ENCODE data around the gene WDHD1. TPM values are rescaled to one million over a fixed set of nuclear protein-coding genes. Genes with fewer than 3 reads are reported as not detected.

The WDHD1 gene
- total and polyA plus RNA-seq, 2 of the 8 experiments (the other 6 are each of a cell fraction or from before 2014, with no cell fraction given): 17.8 to 87.9 TPM

DNA sequence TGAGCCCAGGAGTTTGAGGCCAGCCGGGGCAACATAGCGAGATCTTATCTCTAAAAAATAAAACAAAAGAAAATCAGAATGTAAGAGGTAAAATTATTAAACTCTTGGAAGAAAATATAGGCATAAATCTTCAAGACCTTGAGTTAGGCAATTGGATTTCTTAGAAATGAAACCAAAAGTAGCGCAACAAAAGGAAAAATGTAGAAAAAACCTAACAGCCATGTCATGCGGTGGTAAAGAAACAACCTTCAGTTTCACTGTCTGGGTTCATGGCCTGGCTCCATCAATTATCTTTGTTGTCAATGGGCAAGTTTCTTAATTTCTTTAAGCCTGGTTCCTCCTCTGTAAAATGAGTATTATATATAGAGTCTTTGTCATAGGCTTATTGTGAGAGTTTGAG is 118.7 kb downstream of the WDHD1 start (continued):
- TF ChIP-seq, protein P1, sequence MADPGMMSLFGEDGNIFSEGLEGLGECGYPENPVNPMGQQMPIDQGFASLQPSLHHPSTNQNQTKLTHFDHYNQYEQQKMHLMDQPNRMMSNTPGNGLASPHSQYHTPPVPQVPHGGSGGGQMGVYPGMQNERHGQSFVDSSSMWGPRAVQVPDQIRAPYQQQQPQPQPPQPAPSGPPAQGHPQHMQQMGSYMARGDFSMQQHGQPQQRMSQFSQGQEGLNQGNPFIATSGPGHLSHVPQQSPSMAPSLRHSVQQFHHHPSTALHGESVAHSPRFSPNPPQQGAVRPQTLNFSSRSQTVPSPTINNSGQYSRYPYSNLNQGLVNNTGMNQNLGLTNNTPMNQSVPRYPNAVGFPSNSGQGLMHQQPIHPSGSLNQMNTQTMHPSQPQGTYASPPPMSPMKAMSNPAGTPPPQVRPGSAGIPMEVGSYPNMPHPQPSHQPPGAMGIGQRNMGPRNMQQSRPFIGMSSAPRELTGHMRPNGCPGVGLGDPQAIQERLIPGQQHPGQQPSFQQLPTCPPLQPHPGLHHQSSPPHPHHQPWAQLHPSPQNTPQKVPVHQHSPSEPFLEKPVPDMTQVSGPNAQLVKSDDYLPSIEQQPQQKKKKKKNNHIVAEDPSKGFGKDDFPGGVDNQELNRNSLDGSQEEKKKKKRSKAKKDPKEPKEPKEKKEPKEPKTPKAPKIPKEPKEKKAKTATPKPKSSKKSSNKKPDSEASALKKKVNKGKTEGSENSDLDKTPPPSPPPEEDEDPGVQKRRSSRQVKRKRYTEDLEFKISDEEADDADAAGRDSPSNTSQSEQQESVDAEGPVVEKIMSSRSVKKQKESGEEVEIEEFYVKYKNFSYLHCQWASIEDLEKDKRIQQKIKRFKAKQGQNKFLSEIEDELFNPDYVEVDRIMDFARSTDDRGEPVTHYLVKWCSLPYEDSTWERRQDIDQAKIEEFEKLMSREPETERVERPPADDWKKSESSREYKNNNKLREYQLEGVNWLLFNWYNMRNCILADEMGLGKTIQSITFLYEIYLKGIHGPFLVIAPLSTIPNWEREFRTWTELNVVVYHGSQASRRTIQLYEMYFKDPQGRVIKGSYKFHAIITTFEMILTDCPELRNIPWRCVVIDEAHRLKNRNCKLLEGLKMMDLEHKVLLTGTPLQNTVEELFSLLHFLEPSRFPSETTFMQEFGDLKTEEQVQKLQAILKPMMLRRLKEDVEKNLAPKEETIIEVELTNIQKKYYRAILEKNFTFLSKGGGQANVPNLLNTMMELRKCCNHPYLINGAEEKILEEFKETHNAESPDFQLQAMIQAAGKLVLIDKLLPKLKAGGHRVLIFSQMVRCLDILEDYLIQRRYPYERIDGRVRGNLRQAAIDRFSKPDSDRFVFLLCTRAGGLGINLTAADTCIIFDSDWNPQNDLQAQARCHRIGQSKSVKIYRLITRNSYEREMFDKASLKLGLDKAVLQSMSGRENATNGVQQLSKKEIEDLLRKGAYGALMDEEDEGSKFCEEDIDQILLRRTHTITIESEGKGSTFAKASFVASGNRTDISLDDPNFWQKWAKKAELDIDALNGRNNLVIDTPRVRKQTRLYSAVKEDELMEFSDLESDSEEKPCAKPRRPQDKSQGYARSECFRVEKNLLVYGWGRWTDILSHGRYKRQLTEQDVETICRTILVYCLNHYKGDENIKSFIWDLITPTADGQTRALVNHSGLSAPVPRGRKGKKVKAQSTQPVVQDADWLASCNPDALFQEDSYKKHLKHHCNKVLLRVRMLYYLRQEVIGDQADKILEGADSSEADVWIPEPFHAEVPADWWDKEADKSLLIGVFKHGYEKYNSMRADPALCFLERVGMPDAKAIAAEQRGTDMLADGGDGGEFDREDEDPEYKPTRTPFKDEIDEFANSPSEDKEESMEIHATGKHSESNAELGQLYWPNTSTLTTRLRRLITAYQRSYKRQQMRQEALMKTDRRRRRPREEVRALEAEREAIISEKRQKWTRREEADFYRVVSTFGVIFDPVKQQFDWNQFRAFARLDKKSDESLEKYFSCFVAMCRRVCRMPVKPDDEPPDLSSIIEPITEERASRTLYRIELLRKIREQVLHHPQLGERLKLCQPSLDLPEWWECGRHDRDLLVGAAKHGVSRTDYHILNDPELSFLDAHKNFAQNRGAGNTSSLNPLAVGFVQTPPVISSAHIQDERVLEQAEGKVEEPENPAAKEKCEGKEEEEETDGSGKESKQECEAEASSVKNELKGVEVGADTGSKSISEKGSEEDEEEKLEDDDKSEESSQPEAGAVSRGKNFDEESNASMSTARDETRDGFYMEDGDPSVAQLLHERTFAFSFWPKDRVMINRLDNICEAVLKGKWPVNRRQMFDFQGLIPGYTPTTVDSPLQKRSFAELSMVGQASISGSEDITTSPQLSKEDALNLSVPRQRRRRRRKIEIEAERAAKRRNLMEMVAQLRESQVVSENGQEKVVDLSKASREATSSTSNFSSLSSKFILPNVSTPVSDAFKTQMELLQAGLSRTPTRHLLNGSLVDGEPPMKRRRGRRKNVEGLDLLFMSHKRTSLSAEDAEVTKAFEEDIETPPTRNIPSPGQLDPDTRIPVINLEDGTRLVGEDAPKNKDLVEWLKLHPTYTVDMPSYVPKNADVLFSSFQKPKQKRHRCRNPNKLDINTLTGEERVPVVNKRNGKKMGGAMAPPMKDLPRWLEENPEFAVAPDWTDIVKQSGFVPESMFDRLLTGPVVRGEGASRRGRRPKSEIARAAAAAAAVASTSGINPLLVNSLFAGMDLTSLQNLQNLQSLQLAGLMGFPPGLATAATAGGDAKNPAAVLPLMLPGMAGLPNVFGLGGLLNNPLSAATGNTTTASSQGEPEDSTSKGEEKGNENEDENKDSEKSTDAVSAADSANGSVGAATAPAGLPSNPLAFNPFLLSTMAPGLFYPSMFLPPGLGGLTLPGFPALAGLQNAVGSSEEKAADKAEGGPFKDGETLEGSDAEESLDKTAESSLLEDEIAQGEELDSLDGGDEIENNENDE (IDR thresholded peaks at IDR 0.05; ENCODE audit: insufficient replicate concordance, low read length): no peak
- TF ChIP-seq KDM5A (IDR thresholded peaks at IDR 0.05; ENCODE audit: low read length) (no peak), TAF7 (optimal IDR thresholded peaks at IDR 0.05; ENCODE audit: borderline replicate concordance, low read depth, low read length) (no peak), JUN (IDR thresholded peaks at IDR 0.05; ENCODE audit: low read depth, low read length) (no peak), BCL11A (IDR thresholded peaks at IDR 0.05; ENCODE audit: low read depth in 2 of 2, low read length in 2 of 2) (no peak)
- TF ChIP-seq, protein P2, sequence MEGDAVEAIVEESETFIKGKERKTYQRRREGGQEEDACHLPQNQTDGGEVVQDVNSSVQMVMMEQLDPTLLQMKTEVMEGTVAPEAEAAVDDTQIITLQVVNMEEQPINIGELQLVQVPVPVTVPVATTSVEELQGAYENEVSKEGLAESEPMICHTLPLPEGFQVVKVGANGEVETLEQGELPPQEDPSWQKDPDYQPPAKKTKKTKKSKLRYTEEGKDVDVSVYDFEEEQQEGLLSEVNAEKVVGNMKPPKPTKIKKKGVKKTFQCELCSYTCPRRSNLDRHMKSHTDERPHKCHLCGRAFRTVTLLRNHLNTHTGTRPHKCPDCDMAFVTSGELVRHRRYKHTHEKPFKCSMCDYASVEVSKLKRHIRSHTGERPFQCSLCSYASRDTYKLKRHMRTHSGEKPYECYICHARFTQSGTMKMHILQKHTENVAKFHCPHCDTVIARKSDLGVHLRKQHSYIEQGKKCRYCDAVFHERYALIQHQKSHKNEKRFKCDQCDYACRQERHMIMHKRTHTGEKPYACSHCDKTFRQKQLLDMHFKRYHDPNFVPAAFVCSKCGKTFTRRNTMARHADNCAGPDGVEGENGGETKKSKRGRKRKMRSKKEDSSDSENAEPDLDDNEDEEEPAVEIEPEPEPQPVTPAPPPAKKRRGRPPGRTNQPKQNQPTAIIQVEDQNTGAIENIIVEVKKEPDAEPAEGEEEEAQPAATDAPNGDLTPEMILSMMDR (IDR thresholded peaks at IDR 0.05; ENCODE audit: control extremely low read depth in 1 of 3, insufficient read depth in 1 of 3, low read depth in 1 of 3, low read length in 3 of 3): no peak
- TF ChIP-seq, protein P3, sequence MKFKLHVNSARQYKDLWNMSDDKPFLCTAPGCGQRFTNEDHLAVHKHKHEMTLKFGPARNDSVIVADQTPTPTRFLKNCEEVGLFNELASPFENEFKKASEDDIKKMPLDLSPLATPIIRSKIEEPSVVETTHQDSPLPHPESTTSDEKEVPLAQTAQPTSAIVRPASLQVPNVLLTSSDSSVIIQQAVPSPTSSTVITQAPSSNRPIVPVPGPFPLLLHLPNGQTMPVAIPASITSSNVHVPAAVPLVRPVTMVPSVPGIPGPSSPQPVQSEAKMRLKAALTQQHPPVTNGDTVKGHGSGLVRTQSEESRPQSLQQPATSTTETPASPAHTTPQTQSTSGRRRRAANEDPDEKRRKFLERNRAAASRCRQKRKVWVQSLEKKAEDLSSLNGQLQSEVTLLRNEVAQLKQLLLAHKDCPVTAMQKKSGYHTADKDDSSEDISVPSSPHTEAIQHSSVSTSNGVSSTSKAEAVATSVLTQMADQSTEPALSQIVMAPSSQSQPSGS (IDR thresholded peaks at IDR 0.05; ENCODE audit: low read length): no peak

All from H1 (cell line).